Panc1 (cell line): ENCODE results near the gene PGF. TPM values are rescaled to one million over a fixed set of nuclear protein-coding genes. Genes with fewer than 3 reads are reported as not detected.

Experiments
- ATAC-seq: fragments of 200-7000 bp; cut with Tn5 transposase; 2 replicates; pipeline ENCODE4 v1.9.1; 2020; ENCODE audit warnings: mild to moderate bottlenecking, moderate library complexity
- Bru-seq: library from RNA; stranded (reverse); fragments of 400-500 nt; gene quantifications from one replicate; lab custom pipeline; 2021; lab: Mats Ljungman, UMichigan
- BruChase-seq, 2 experiments: library from RNA; stranded (reverse); fragments of 400-500 nt; gene quantifications; one replicate each; lab custom pipeline; 2021; lab: Mats Ljungman, UMichigan
- BruUV-seq: library from RNA; stranded (reverse); fragments of 400-500 nt; replicated peaks from 2 replicates; lab custom pipeline; 2021; lab: Mats Ljungman, UMichigan
- CTCF ChIA-PET: fragments of 300-600 bp; sonication (Branson Sonifier 250); formaldehyde crosslinking; loops from one replicate; lab custom pipeline; 2022; ENCODE audit warnings: antibody characterized with exemption; lab: Charles Lee
- POLR2A ChIA-PET: fragments of 300-600 bp; sonication (Branson Sonifier 250); formaldehyde crosslinking; loops from one replicate; lab custom pipeline; 2022; ENCODE audit warnings: antibody characterized with exemption; lab: Charles Lee
- DNase-seq: peaks from one replicate; pipeline ENCODE4 v3.0.0-alpha.2; 2010; ENCODE audit warnings: low read depth, low spot score
- H3K27ac ChIP-seq: 2 replicates; pipeline ENCODE4 v1.5.1; 2011; ENCODE audit warnings: mild to moderate bottlenecking, low read length, inconsistent platforms
- H3K27me3 ChIP-seq: fragments of 200-500 bp; sonication (Bioruptor generic); 2 replicates; pipeline ENCODE4 v1.6.0; 2014; ENCODE audit warnings: low read length, inconsistent platforms; ENCODE audit not compliant: control insufficient read depth, insufficient read depth
- H3K36me3 ChIP-seq: fragments of 200-500 bp; sonication (Bioruptor generic); 2 replicates; pipeline ENCODE4 v1.5.1; 2014; ENCODE audit warnings: inconsistent platforms, mild to moderate bottlenecking, low read length, moderate library complexity; ENCODE audit not compliant: control insufficient read depth, insufficient read depth
- H3K4me1 ChIP-seq: 2 replicates; pipeline ENCODE4 v1.5.1; 2011; ENCODE audit warnings: inconsistent platforms, mild to moderate bottlenecking, low read length, moderate library complexity; ENCODE audit not compliant: control insufficient read depth, insufficient read depth
- H3K4me3 ChIP-seq, 2 experiments: 2 replicates each; pipeline ENCODE4 v1.5.1; 2011 to 2012; ENCODE audit warnings: low read depth in 2 of 2, low read length in 2 of 2, mild to moderate bottlenecking in 2 of 2, inconsistent platforms in 1 of 2, moderate library complexity in 1 of 2
- H3K9me3 ChIP-seq: fragments of 200-500 bp; sonication (Bioruptor generic); 2 replicates; pipeline ENCODE4 v1.5.1; 2014; ENCODE audit warnings: low read depth, mild to moderate bottlenecking, inconsistent platforms, low read length, moderate library complexity; ENCODE audit not compliant: control insufficient read depth, insufficient read depth
- POLR2AphosphoS5 ChIP-seq: IDR thresholded peaks from 2 replicates; pipeline ENCODE4 v1.6.1; 2012; ENCODE audit warnings: mild to moderate bottlenecking, low read depth, low read length, moderate library complexity
- SIN3A ChIP-seq: IDR thresholded peaks from 2 replicates; pipeline ENCODE4 v1.6.1; 2012; ENCODE audit warnings: low read depth, mild to moderate bottlenecking, low read length, moderate library complexity, borderline replicate concordance; ENCODE audit not compliant: insufficient read depth
- in situ Hi-C: cut with HindIII; loops from 2 replicates; pipeline ENCODE4 v1.10.0; 2016; ENCODE audit warnings: low sequenced_read_pairs, low pct_unique_long_range_greater_than_20kb
- intact Hi-C: fragments of 100-400 bp; cut with micrococcal nuclease; formaldehyde crosslinking; loops from one replicate; pipeline ENCODE4 v1.10.0; 2022; ENCODE audit not compliant: unreplicated experiment
- long read RNA-seq: library from polyadenylated mRNA; unstranded; transcript quantifications from one replicate; pipeline ENCODE4 v2.0.0, GENCODE V29; 2021; ENCODE audit not compliant: unreplicated experiment
- polyA plus RNA-seq: library from polyadenylated mRNA; unstranded; fragments of >200 nt; gene quantifications from one replicate; pipeline ENCODE4 v1.2.1, GENCODE V29; 2012; ENCODE audit warnings: missing spikeins; ENCODE audit not compliant: insufficient read length
- total RNA-seq: library from RNA; stranded (reverse); gene quantifications from one replicate; pipeline ENCODE4 v1.2.1, GENCODE V29; 2021; ENCODE audit not compliant: unreplicated experiment
- TF ChIP-seq, protein P1 (sequence below), 2 experiments: IDR thresholded peaks; 2 replicates each; pipeline ENCODE4 v1.6.1; 2011 to 2012; ENCODE audit warnings: low read depth in 2 of 2, control low read depth in 1 of 2, low read length in 1 of 2, mild to moderate bottlenecking in 1 of 2, moderate library complexity in 1 of 2; ENCODE audit not compliant: insufficient read depth in 1 of 2

PGF gene
- 7.3 TPM for total RNA-seq
- polyA plus RNA-seq = 24.9 TPM
- Bru-seq, nascent RNA = percentile 44 among the genes with signal in this experiment
- BruChase-seq, experiment 1, labeled RNA remaining after a 2-hour chase = percentile 37 among the genes with signal in this experiment
- BruChase-seq, experiment 2, labeled RNA remaining after a 6-hour chase = percentile 41 among the genes with signal in this experiment
- long read RNA-seq, transcript PGF-203 (6 exons, 1,699 nt) = major isoform, 15 of 23 reads
- long read RNA-seq, transcript PGF-206 (7 exons, 1,927 nt) = minor isoform, 5 of 23 reads
- long read RNA-seq, partial matches to known transcripts = 0 of 23 reads
- long read RNA-seq, other reads (novel, unspliced or antisense) = 3 of 23 reads

- Histone ChIP-seq H3K9me3 (no peaks in the 10 kb centered on the region), H3K4me1 (peaks cover 8% of the 10 kb centered on the region; the same call in 1 of the 2 replicates), H3K27me3 (no peaks in the 10 kb centered on the region), H3K36me3 (no peaks in the 10 kb centered on the region), H3K27ac (no peak within 1 kb of the TSS; the same call in 1 of the 2 replicates), H3K4me3 (peak within 1 kb of the TSS; percentile 47 to 53)
- DNase-seq (no peak), ATAC-seq (peak; percentile 88)
- BruUV-seq = no TSS peak
- intact Hi-C loops = no loop called here
- POLR2A ChIA-PET = no interaction called here
- TF ChIP-seq SIN3A (no peak), POLR2AphosphoS5 (peak; percentile 47; the same call in 1 of the 2 replicates)
- CTCF ChIA-PET = interaction anchor here (0.7 kb wide), 1 partner anchor 10 kb away, joined by 3 read pairs; no protein-coding TSS in a partner anchor
- in situ Hi-C loops = no loop called here
These were observed at the start of gene PGF for GRCh38 chr14:74955229-74956026. PGF (minus strand) TSS chr14:74955597; CDS start chr14:74955242, 355 bp downstream.

- H3K27ac ChIP-seq = peak overlapping the region; percentile 82
- peaks cover 11% of the 10 kb centered on the region for H3K36me3 ChIP-seq
- H3K4me3 ChIP-seq = peak overlapping the region; percentile 86 to 92
- no peaks in the 10 kb centered on the region for H3K27me3 ChIP-seq
- in situ Hi-C loops = no loop called here
- TF ChIP-seq, protein P1, sequence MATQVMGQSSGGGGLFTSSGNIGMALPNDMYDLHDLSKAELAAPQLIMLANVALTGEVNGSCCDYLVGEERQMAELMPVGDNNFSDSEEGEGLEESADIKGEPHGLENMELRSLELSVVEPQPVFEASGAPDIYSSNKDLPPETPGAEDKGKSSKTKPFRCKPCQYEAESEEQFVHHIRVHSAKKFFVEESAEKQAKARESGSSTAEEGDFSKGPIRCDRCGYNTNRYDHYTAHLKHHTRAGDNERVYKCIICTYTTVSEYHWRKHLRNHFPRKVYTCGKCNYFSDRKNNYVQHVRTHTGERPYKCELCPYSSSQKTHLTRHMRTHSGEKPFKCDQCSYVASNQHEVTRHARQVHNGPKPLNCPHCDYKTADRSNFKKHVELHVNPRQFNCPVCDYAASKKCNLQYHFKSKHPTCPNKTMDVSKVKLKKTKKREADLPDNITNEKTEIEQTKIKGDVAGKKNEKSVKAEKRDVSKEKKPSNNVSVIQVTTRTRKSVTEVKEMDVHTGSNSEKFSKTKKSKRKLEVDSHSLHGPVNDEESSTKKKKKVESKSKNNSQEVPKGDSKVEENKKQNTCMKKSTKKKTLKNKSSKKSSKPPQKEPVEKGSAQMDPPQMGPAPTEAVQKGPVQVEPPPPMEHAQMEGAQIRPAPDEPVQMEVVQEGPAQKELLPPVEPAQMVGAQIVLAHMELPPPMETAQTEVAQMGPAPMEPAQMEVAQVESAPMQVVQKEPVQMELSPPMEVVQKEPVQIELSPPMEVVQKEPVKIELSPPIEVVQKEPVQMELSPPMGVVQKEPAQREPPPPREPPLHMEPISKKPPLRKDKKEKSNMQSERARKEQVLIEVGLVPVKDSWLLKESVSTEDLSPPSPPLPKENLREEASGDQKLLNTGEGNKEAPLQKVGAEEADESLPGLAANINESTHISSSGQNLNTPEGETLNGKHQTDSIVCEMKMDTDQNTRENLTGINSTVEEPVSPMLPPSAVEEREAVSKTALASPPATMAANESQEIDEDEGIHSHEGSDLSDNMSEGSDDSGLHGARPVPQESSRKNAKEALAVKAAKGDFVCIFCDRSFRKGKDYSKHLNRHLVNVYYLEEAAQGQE (IDR thresholded peaks at IDR 0.05; ENCODE audit: insufficient read depth in 1 of 2, low read depth in 2 of 2, low read length in 1 of 2) = no peak
- TF ChIP-seq SIN3A = 0 out of 2 replicates have a peak, but pooled peaks have one; percentile 24
- ChIA-PET POLR2A (no interaction called here), CTCF (no interaction called here)
- BruUV-seq = no TSS peak
- intact Hi-C loops = loop anchor here (10.0 kb wide), 1 partner anchor 59 kb away; no protein-coding TSS in a partner anchor
- DNase-seq (no peak), ATAC-seq (peak; percentile 2; the same call in 1 of the 2 replicates)
- H3K4me1 ChIP-seq = peaks cover 8% of the 10 kb centered on the region; the same call in 1 of the 2 replicates
- no peaks in the 10 kb centered on the region; the same call in 1 of the 2 replicates for H3K9me3 ChIP-seq
These were observed 48.0 kb upstream of the PGF start for GRCh38 chr14:75003250-75004027.
